ENCODE data around the gene ABL2. TPM values are rescaled to one million over a fixed set of nuclear protein-coding genes. Genes with fewer than 3 reads are reported as not detected.
"Not testable (repeated sequence)": the region's sequence is repeated elsewhere in the genome, so short reads cannot be mapped to it uniquely, and the experiment has no call there.

Gene ABL2
- total RNA-seq, 1 donor from 2014 or later: 6.7 TPM

GRCh38 chr1:179170468-179170770 lies 59.1 kb downstream of the ABL2 start:
- intact Hi-C loops (cut with micrococcal nuclease): not testable (repeated sequence)

GRCh38 chr1:179169616-179170467 lies 59.6 kb downstream of the ABL2 start:
- intact Hi-C loops (cut with micrococcal nuclease): no loop called here

- intact Hi-C loops (cut with micrococcal nuclease): no loop called here
These were observed 60.9 kb downstream of the ABL2 start for GRCh38 chr1:179168536-179168935.

- intact Hi-C loops (cut with micrococcal nuclease): no loop called here
These were observed 61.5 kb downstream of the ABL2 start for GRCh38 chr1:179167955-179168354.

GRCh38 chr1:179167418-179167777 lies 62.1 kb downstream of the ABL2 start:
- intact Hi-C loops (cut with micrococcal nuclease): no loop called here

GRCh38 chr1:179166663-179167417 lies 62.6 kb downstream of the ABL2 start:
- intact Hi-C loops (cut with micrococcal nuclease): no loop called here

- intact Hi-C loops (cut with micrococcal nuclease): no loop called here
These were observed 65.0 kb downstream of the ABL2 start for GRCh38 chr1:179164494-179164893.

GRCh38 chr1:179156708-179157107 lies 72.8 kb downstream of the ABL2 start:
- intact Hi-C loops (cut with micrococcal nuclease): no loop called here

- intact Hi-C loops (cut with micrococcal nuclease): no loop called here
These were observed 73.5 kb downstream of the ABL2 start for GRCh38 chr1:179156026-179156425.

- intact Hi-C loops (cut with micrococcal nuclease): no loop called here
These were observed 73.9 kb downstream of the ABL2 start for GRCh38 chr1:179155615-179156014.

- intact Hi-C loops (cut with micrococcal nuclease): no loop called here
These were observed 75.0 kb downstream of the ABL2 start for GRCh38 chr1:179154437-179154836.

GRCh38 chr1:179153217-179153616 lies 76.3 kb downstream of the ABL2 start:
- intact Hi-C loops (cut with micrococcal nuclease): no loop called here

GRCh38 chr1:179151908-179152682 lies 77.4 kb downstream of the ABL2 start:
- intact Hi-C loops (cut with micrococcal nuclease): no loop called here

GRCh38 chr1:179146911-179147310 lies 82.6 kb downstream of the ABL2 start:
- intact Hi-C loops (cut with micrococcal nuclease): no loop called here

- intact Hi-C loops (cut with micrococcal nuclease): no loop called here
These were observed 83.0 kb downstream of the ABL2 start for GRCh38 chr1:179146476-179146875.

GRCh38 chr1:179145521-179145920 lies 84.0 kb downstream of the ABL2 start:
- intact Hi-C loops (cut with micrococcal nuclease): no loop called here

- intact Hi-C loops (cut with micrococcal nuclease): loop anchor here (5.0 kb wide), 1 partner anchor 83 kb away; the partner anchor contains the start of gene ABL2
These were observed 84.9 kb downstream of the ABL2 start for GRCh38 chr1:179144626-179145025.

- intact Hi-C loops (cut with micrococcal nuclease): loop anchor here (5.0 kb wide), 1 partner anchor 84 kb away; the partner anchor contains the start of gene ABL2
These were observed 86.2 kb downstream of the ABL2 start for GRCh38 chr1:179143322-179143721.

GRCh38 chr1:179142889-179143299 lies 86.6 kb downstream of the ABL2 start:
- intact Hi-C loops (cut with micrococcal nuclease): loop anchor here (5.0 kb wide), 1 partner anchor 84 kb away; the partner anchor contains the start of gene ABL2

- intact Hi-C loops (cut with micrococcal nuclease): loop anchor here (1.0 to 5.0 kb wide), 2 partner anchors 11 to 86 kb away; partner anchors contain the start of gene ABL2
These were observed 87.8 kb downstream of the ABL2 start for GRCh38 chr1:179141592-179142251.

GRCh38 chr1:179138755-179139154 lies 90.7 kb downstream of the ABL2 start:
- intact Hi-C loops (cut with micrococcal nuclease): not testable (repeated sequence)

Measured in T-helper 2 cell treated with Interferon-gamma antibody and Interleukin-4, amounts not matched to agents 100 ng/mL and 5 ng/mL, for 36 hours (primary cell).